Upper lobe of left lung (tissue), 4 donors: ENCODE data around the gene MEGF9.

Source experiments
- CTCF ChIP-seq, 6 experiments: fragments of 450-650 bp in 4 of 6; fragments of 200-600 bp in 2 of 6; sonication (generic) in 2 of 6; IDR thresholded peaks; one replicate each; pipeline ENCODE4 v1.5.1; 2016 to 2019; ENCODE audit warnings: antibody characterized with exemption in 6 of 6
- POLR2AphosphoS5 ChIP-seq, 2 donors: sonication (generic); formaldehyde crosslinking; IDR thresholded peaks; one replicate each; pipeline ENCODE4 v1.5.1; 2017; ENCODE audit warnings: antibody characterized with exemption in 2 of 2

GRCh38 chr9:120680579-120680978, 33.7 kb downstream of the MEGF9 start:
- no peak for TF ChIP-seq CTCF (IDR thresholded peaks at IDR 0.05)
- TF ChIP-seq POLR2AphosphoS5 (IDR thresholded peaks at IDR 0.05) = no peak
